Frontal cortex (tissue), 4 donors: Measurements from ENCODE around the gene IL1RAPL1. TPM values are rescaled to one million over a fixed set of nuclear protein-coding genes. Genes with fewer than 3 reads are reported as not detected.

ENCODE experiments used
- DNase-seq, 2 donors: peaks; one replicate each; pipeline ENCODE4 v3.0.0; 2012; ENCODE audit warnings: low spot score in 2 of 2
- FAIRE-seq: peaks from 2 replicates; lab custom pipeline; 2012; peaks lifted over from hg19 to GRCh38; lab: Jason Lieb, UNC
- total RNA-seq: library from RNA; depleted of rRNA; stranded (reverse); fragments of >200 nt; gene quantifications from one replicate; pipeline ENCODE4 v1.2.3, GENCODE V29; 2014
- donor health status: control.
- donor health status: control.
- donor health status: control.

The IL1RAPL1 gene
- total RNA-seq, 1 donor from 2014 or later, result 14.3 TPM

DNA sequence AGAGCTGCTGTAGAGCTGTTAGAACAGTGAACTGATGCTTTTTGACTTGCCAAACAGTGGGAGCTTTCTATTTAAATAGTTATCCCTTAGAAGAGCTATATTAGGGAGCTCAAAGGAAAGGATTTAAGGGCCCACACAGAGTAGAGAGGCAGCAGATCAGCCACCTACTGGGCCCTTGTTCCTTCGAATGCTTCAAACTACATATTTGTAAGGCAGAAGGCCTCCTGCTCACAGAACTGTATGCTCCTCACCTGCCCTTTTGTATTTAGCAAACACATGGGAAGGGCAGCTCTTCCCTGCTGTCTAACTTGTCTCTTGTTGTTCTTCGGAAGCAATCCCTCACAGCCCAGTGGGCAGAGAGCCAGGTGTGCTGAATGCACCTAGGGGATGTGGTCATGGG lies 38.0 kb downstream of the IL1RAPL1 start:
- FAIRE-seq (no peak), DNase-seq (no peak)

DNA sequence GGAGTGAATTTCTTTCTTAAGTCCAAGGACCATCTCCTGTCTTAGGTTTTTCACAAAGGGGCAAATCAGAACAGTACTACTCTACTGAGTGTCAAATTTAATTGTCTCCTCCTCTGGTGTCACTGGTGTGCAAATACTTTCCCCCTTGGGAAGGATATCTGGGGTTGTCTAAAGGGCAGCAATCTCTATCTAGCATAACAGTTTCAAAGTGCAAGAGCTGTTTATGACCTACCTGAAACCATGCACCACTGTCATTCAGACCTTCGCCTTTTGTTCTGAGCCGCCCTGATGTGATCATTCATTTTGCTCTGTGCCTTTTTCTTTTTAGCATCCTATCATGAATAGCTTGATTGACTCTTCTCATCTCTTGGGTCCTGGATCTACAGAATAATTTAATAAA lies 39.3 kb downstream of the IL1RAPL1 start:
- FAIRE-seq (no peak), DNase-seq (no peak)

DNA sequence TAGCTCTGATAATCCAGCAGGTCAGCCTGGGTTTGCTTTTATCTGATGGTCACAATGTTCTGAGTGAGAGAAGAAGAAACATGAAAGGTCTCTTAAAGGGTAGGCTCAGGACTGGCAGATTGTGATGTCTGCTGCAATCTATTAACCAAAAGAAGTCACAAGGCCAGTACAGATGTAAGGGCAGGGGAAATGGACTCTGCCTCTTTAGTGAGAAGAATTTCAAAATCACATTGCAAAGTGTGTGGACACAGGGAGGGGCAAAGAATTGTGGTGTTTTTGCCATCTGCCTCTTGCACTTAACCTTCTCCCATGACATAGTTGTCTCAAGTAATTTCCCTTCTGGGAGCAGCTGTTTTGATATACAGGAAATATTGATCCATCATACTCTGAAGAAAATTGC lies 40.9 kb downstream of the IL1RAPL1 start:
- FAIRE-seq (no peak), DNase-seq (no peak)

DNA sequence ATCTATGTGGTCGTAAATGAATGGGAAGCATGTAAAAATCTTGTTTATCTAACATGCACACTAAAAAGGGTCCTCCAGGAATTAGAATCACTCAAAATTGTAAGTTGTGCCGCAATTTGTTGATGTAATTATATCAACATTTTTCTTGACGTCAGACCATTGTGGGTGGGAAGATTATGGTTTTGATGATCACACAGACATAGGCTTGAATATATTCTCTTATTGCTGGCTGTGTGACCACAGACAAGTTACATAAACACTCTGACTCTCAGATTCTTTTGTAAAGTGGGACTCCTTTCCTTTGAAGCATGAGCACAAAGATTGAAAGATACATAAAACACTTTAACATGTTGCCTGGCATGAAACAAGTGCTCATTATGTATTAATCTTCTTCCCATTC lies 51.5 kb downstream of the IL1RAPL1 start:
- no peak for DNase-seq
- FAIRE-seq, result no peak

DNA sequence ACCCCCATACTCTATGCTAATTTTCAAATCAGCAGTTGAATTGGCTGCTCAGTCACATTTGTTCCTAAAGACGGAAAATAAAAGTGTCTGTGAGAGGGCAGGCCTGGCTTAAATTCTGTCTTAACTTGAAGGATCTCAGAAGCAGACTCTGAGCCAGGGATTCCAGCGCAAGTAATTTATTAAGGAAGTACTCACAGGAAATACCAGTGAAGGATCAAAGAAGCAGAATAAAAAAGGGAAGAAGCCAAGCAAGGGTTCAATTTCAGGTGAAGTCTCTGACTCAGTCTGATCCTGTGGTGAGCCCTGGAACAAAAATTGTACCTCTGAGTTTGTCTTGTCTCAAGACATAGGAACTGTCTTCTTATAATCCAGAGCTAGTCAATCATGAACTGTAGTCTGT lies 52.2 kb downstream of the IL1RAPL1 start:
- DNase-seq, result no peak
- no peak for FAIRE-seq

DNA sequence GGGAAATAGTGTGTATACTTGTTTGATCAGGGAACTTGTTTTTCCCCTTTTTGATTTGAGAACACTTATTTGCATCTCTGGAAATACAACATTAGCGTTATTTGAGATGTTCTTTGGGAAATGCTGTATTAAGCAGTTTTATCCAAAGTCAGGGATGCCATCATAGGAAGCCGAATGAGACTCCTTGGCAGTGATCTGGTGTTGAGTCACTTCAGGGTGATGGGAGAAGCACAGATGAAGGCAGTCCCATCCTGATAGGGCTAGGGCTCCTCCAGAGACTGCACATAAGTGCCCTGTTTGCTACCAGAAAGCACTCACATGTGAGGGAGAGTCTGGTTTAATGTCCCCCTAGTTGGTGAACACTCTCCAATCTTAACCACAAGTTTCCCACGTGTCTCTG lies 62.3 kb downstream of the IL1RAPL1 start:
- FAIRE-seq, result no peak
- DNase-seq, result no peak

DNA sequence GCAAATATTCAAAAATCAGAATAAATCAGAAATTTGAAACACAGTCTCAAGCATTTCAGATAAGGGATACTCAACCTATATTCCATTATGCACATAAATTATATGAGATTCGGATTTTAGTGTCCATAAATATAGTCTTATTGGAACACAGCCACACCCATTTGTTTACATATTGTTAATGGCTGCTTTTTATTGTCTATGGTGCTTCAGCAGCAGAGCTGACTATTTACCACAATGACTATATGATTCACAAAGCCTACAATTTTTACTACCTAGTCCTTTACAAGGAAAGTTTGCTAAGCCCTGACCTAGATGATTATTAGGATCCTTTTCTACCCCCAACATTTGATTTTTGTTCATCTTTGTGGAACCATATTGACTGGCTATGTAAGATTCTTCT lies 63.9 kb downstream of the IL1RAPL1 start:
- DNase-seq, result no peak
- no peak for FAIRE-seq

DNA sequence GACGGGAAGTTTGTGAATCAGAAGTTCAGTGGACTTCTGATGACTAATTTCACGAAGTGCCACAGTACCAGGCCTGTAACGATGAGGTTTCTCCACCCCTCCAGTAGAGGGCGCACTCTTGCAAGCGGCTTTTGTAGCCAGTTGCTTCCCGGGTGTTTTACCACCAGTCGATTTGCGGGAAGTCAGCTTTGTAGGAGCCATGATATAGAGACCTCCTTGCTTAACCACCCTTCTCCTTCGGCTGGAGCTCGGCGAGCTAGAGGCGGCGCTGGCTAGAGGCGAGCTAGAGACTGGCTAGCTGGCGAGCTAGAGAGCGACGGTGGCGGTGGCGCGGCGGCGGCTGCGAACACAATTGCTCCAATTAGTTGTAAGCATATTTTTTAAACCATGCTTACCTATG lies 72.0 kb downstream of the IL1RAPL1 start:
- DNase-seq (no peak), FAIRE-seq (no peak)

DNA sequence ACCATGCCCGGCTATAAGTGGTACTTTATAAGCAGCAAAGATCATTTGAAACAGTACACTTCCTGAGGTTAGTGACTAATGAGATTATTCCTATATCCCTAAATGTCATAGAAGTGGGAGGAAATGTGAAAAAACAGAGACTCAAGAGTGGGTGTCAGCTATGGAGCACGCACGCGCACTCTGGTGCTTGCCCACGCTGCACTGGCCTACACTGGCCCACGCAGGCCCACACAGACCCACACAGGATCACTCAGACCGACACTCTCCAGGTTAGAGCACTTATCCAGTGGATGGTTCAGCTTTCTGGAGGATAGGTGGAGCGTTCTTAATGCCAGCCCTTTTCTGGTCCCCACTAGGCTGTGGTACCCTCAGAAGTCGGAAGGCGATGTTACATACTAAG lies 78.5 kb downstream of the IL1RAPL1 start:
- FAIRE-seq (no peak), DNase-seq (no peak)

DNA sequence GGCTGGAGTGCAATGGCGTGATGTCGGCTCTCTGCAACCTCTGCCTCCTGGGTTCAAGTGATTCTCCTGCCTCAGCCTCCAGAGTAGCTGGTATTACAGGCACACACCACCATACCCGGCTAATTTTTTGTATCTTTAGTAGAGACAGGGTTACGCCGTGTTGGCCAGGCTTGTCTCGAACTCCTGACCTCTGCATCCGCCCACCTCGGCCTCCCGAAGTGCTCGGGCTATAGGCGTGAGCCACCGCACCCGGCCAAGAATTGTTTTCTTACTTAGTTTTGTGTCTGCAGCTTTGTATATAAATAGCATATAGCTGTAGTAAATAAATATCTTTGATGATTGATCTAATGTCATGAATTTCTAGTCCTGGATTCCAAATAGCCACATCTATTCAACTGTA lies 81.1 kb downstream of the IL1RAPL1 start:
- FAIRE-seq (no peak), DNase-seq (no peak)

DNA sequence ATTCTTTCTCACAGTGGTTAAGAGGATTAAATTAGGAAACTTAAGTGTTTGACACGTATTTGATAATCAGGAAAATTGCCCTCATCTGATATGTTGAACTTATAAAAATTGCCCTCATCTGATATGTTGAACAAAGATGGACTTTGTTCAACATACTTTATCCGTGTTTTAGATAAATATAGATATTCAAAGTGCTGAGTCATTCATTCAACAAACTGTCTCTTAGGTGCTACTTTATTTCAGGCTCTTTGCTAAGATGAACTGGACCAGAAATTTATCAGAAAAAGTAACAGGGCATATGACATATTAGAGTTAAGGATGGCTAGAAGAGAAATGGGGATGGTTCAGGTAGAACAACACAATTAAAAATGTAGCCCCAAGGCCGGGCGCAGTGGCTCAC lies 81.7 kb downstream of the IL1RAPL1 start:
- FAIRE-seq, result no peak

DNA sequence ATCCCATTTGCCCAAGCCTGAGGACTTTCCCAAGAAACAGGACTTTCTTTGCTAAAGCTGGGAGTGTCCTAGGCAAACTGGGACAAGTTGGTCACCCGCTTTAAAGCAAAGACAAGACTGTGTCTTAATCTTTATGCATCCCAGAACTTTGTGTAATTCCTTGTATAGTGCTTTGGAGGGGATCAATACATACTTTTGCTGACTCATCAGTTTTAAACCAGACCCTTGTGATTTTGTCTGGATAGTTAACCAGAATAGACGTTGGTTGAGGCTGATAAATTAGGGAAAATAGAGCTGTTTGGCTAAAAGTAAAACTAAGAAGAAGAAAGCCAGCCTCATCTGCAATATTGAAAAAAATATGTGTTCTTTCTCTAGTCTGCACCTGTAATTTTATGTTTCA lies 82.8 kb downstream of the IL1RAPL1 start:
- no peak for FAIRE-seq

More for the DNA sequence above, 81.7 kb downstream of the IL1RAPL1 start:
- DNase-seq, result no peak

DNA sequence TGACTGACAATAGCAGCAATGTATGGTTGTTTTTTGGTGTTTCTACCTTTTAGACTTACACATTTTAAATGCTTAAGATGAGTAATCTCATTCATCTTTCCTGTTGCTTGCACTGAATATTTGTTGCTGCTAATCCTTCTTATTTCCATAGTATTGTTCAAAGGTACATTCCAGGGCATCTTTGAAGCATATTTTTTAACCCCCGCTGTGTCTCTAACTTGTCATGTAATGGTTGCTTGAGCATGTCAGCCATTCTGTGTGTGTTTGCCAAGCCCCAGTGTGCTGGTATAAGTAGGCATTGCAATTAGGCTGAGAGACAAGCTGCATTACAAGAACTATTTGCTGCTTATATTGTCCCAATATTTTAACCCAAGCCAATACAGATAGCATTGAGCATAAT lies 87.9 kb downstream of the IL1RAPL1 start:
- DNase-seq (no peak), FAIRE-seq (no peak)

More for the DNA sequence above, 82.8 kb downstream of the IL1RAPL1 start:
- no peak for DNase-seq

DNA sequence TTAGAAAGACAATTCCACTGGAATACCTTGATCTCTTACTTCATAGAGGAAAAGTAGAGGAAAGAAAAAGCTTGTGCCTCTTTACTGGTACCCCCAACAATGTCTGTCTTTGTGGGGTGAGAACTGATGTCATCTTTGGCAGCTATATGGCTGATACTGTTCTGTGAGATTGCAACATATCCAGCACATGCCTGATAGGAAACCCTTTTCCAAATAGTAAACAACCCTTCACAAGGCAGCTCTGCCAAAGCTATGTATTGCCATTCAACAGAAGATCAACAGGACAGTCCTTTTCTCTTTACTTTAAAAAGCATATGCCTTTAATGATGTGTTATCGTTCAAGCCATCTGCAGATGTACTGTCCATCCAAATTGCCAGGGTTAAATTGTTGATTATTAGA lies 105.9 kb downstream of the IL1RAPL1 start:
- FAIRE-seq, result no peak
- no peak for DNase-seq

DNA sequence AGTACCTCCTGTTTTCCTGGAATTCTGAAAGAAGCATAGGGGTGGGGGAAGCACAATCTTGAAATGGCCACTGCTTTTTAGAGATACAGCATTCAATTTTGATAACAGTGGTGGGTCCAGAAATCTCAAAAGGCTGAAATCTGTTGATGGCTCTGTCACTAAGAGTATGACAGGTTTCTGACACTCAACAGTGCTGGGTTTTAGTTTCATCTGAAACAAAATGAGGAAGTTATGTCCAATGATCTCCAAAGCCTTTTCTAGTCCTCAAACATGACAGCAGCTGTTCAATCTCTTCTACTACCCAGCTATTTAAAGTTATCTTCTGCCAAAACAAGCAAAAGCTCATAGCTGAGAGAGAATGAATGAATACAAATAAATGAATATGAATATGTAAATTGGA lies 110.5 kb downstream of the IL1RAPL1 start:
- DNase-seq (no peak), FAIRE-seq (no peak)

DNA sequence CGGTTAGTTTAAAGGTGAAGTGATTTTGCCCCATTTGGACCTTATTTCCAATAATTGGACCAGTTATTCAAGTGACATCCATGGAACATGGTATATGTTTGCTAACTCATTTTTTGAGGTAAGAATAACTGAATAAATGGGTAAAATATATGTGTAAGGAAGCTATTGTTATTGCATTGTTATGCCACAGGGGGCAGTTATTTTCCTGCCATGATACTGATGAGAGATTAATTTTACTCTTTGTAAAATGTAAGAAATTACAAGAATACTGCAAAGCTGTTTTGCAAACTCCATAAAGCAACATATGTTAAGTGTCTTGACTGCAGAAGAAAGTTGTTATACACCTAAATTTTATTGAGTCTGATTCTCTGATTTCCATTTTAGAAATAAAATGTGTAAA lies 114.0 kb downstream of the IL1RAPL1 start:
- DNase-seq, result no peak
- FAIRE-seq, result no peak

DNA sequence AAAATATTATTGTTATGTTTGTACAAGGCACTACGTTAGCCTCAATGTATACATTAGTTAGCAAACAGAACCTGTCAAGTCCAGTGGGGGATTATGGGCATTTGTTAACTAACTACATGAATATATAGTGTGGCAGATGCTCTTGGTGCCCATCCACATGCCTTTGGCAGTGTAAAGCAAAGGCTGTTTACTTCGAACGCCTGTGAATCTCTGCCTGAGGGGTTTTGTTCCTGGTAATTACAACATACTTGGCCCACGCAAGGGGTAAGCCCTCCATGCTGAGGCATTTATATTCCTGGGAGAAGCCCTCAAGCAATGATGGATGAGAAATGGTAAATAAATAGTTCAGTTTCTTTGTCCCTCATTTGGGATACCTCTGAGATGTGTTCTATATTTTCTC lies 119.7 kb downstream of the IL1RAPL1 start:
- DNase-seq, result no peak
- no peak for FAIRE-seq

DNA sequence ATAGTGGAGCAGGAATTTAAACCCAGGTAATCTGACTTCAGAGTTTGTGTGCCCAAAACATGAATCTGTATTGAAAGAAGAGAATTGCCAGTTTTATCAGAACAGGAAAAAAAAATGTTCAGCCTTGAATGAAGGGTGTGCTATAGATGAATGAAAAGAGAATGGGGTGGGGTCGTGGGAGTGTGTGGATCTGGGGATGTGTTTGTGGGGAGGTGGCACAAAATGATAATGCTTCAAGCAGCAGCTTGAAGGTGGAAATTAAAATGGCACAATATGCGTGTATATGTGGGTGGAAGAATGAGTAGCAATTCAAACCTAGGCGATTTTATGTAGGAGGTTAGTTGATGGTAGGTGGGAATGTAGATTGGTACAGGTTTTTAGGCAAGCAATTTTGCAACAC lies 122.2 kb downstream of the IL1RAPL1 start:
- no peak for DNase-seq
- FAIRE-seq, result no peak

DNA sequence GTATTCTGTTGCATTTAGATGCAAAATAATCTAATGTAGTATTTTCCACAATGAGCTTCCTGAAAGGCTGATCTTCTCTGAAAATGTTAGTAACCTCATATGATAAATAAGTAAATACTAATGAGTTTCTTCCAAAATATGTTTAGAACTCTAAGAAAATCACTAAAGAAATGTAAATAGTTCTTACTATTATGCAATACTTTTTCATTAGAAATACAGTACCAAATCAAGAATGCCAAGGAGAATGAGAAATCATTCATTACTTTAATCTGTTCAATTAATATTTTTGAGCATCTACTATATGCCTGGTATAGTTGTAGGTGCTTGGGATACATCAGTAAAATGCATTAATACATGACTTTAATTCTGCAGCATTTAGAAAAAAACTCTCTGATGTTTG lies 130.6 kb downstream of the IL1RAPL1 start:
- DNase-seq (no peak), FAIRE-seq (no peak)

DNA sequence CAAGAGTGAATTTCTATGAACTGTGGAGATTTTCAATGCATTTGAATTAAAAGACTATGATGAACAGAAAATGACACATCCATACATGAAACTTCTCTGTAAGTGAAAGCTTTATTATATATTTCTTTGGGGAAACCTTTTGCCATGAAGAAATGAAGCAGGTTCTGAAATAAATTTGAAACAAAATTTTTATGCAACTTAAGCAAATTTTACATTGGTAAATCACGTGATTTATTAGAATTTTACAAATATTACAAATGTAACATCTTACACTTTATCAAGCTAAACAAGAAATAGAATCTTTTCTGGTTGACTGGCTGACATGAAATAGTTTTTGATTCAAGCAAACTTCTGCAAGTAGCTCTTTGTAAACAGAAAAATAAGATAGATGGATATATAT lies 131.2 kb downstream of the IL1RAPL1 start:
- no peak for FAIRE-seq

DNA sequence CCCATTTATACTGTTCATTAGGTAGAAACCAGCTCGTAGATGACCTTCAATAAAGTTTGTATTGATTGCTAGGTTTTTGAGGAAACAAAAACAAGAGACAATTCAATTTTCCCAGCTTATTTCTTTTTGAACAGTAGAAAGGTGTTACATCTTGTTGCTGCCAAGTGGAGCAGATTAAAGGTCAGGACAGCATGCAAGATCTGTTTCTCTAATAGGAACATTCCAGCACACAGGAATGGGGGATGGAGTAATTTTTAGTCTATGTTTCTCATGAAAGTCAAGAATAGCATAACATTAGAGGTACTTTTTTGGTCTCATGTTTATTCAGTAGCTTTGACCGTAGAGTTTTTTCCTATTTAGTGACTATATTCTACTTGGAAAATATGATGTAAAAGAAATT lies 132.4 kb downstream of the IL1RAPL1 start:
- DNase-seq (no peak), FAIRE-seq (no peak)

More for the DNA sequence above, 131.2 kb downstream of the IL1RAPL1 start:
- no peak for DNase-seq

DNA sequence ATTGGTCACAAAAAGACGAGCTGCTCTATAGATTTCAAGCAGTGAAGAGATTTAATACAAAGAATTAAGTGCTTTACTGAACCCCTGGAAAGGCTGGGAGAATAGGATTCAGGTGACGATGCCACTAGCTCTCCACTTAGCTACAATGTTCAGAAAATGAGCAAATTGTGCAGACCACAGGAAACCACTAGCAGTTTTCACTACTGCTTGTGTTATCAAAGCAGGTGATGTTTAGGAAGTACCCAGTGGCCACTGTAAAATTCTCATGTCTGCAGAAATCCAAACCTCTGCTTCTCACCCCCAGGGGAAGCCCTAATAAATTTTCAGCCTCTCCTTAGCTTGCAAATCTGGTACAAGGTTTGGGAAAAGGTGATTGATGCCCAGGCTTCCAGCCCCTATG lies 165.1 kb downstream of the IL1RAPL1 start:
- FAIRE-seq, result no peak
- no peak for DNase-seq

DNA sequence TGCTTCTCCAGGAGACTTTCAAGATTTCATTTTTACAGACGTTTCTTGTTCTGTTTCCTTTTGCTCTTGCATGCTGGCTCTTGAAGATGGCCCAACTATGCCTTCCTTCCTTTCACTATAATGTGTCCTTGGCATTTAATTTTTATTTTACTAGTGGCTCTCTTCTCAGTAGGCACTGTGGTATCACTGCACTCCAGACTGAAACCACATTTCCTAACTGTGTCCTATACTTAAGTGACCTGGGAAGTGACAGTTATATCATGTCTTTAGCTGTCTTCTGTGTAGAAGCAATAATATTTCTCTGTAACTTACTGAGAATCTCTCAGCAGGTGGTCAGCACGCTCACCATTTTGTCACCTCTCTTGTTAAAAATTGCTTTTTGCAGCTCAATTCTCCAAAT lies 168.9 kb downstream of the IL1RAPL1 start:
- no peak for FAIRE-seq
- no peak for DNase-seq
